Stimulated activated CD4-positive, alpha-beta T cell treated with anti-CD3 and anti-CD28 coated beads, Interleukin-2, amount 100 ng/mL, for 24 hours (primary cell): ENCODE data around the gene CD59.
"Not testable (repeated sequence)": the region's sequence is repeated elsewhere in the genome, so short reads cannot be mapped to it uniquely, and the experiment has no call there.

ENCODE experiments used
- DNase-seq, 2 donors: peaks; one replicate each; pipeline ENCODE4 v3.0.0-alpha.2; 2020

Gene CD59

GRCh38 chr11:33742249-33742851, 6.1 kb upstream of the CD59 start:
- DNase-seq = no peak

DNA sequence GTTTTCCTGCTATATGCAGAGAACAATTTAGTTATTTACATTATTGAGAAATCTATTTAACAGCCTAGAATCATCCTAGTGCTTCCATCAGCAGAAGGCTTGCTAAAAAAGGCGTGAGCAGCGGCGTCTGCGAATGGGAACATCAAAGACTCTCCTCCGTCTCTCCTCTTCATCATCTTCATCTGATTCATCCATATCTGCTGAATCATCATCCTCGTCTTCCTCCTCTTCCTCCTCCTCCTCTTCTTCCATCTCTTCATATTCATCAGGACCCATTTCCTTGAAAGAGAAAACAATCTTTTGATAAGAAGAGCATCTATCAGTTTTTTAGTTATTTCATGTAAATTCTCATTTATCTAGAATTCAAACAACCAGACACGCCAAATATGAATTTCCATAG, 5.6 kb upstream of the CD59 start:
- DNase-seq = no peak

- no peak for DNase-seq
Observed at GRCh38 chr11:33737362-33737821, 1.2 kb upstream of the CD59 start.

GRCh38 chr11:33735271-33736147, 714 bp downstream of the CD59 start:
- DNase-seq = peak; percentile 44 to 52

DNA sequence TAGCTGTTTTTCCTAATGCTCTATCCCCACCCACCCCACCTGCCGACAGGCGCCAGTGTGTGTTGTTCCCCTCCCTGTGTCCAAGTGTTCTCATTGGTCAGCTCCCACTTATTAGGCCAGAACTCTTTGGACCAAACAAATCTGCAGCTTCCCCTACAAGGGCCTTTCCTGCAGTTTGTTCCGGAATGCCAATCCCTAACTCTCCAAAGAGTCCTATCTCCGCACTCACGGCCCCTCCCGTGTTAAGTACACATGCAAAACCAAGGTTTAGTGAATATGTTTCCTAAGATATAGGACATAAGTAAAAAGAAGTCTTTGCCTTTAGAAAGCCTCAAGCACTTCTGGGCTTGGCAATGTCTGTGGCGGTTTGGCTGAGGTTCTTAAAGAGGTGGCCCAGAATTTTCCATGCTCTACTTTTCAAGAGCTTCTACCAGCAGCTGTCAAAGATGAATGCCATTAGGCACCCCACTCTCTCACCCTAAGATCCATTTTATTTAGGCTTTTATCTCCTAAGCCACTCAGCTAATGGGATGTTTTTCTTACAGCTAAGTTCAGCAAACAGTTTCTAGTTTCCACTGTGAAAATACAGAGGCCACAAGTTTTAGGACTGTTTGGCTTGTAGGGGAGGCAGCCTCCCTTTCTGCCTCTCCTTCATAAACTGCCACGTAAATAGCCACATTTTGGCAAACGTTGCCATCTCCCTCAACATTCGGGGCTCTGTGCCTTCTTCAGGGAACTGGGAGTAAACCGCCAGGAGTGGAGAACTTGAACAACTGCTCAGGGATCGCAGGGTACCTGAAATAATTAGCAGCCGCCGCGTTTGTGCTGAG, 1.6 kb downstream of the CD59 start:
- no peak for DNase-seq

- DNase-seq = no peak
Observed at GRCh38 chr11:33733980-33734379, 2.2 kb downstream of the CD59 start.

DNA sequence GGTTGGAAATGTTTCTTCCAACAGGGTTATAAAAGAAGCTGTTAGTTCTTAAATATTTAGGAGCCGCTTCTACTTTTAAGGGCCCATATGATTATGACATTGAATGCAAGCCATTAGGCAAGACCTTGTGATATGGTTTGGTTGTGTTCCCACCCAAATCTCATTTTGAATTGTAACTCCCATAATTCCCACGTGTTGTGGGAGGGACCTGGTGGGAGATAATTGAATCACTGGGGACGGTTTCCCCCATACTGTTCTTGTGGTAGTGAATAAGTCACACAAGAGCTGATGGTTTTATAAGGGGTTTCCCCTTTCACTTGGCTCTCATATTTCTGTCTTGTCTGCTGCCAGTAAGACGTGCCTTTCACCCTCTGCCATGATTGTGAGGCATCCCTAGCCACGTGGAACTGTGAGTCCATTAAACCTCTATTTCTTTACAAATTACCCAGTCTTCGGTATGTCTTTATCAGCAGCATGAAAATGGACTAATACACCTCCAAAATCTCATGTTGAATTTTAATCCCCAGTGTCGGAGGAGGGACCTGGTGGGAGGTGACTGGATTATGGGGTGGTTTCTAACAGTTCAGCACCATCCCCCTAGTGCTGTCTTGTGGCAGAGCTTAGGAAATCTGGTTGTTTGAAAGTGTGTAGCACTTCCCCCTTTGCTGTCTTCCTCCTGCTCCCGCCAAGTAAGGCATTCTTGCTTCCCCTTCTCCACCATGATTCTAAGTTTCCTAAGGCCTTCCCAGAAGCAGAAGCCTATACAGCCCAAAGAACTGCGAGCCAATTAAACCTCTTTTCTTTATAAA, 4.3 kb downstream of the CD59 start:
- peak; percentile 44 to 59 for DNase-seq

- no peak for DNase-seq
Observed at GRCh38 chr11:33730716-33731115, 5.5 kb downstream of the CD59 start.

- DNase-seq = not testable (repeated sequence)
Observed at GRCh38 chr11:33729072-33729664, 7.1 kb downstream of the CD59 start.

GRCh38 chr11:33727539-33727938, 8.7 kb downstream of the CD59 start:
- not testable (repeated sequence) for DNase-seq

DNA sequence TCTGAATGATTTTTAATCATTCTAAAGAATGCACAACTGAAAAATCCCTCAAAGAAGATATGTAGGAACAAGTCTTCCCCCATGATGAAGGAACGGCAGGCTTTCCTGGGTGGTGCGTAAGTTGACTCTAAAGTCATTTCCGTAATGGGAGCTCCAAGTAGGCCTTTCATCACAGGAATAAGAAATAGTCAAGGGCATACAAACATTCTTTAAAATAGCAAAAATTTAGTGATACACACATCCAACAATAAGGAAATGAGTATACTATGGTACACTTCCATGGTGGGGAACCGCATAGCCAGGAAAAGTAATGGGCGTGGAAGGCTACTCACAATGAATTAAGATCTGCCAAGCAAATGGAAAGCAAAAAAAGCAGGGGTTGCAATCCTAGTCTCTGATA, 10.7 kb downstream of the CD59 start:
- DNase-seq = no peak

DNA sequence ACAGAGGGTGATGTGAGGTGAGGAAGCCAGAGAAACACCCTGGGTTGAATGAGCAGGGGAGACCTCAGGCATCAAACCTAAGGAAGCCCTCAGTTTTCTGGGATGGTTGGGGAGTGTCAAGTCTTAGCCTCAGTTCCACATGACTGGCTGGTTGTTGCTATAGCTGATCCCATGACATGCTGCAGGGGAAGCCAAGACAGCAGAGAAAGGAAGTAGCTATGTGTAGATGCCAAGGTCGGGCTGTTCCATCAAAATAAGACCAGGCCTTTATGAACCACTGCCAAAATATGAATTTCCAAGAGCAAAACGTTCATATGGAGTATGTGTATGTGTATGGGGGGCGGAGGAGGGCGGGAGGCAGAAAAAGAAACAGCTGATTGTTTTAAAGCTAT, 11.6 kb downstream of the CD59 start:
- DNase-seq = no peak

DNA sequence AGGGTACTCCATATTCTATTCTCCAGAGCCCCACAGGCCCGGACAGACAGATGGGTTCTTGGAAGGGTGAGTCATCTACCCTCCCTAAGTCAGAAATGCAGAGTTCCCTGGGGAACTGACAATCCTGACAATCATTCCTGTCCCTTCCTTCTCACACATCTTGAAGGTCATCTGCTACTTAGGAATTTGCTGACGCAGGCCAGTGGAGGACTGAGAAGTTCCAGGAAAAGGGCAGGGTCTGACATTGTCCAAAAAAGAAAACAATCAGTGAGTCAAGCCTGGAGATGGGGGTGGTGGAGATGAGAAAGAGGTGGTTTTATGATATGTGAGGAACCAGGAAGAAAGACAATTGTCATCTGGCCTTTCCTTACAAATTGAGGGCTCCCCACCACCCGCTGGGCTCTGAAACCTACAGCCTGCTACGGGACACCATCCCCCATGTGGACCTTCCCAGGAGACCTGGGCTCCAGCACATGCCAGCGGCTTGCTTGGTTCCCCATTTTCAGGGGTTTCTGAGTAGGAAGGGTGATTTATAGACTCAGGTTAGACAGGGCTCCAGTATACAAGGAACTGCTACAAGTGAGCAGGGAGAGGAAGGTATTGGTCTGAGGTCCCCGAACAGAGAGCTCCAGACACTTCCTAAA, 12.9 kb downstream of the CD59 start:
- DNase-seq = no peak

DNA sequence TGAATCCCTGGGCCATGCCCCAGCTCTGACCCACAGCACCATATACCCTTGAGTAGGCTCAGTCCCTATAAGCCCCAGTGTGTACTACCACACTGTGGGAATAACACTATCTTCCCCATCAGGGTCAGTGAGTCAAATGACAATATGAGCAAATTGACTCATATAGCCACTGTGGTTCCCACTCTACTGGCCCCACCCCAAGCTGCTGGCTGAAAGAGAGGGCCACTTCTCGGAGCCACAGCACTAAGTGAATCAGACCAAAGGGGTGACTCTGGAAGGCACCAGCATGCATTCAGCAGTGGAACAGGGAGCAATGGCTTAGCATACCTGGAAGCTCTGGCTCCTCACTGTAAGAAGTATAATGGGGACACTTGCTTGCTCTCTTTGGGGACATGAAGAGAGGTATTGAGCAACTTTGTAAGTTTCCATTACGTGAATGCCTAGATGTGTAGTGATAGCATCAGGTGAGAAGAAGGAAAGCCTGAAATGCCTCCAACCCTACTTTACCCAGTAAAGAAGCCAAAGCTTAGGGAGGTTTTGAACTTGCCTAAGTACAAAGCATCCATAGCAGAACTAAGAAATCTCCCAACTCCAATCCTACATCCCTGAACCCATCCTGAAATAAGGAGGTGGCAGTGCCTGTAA, 13.5 kb downstream of the CD59 start:
- peak; percentile 56 to 58 for DNase-seq

DNA sequence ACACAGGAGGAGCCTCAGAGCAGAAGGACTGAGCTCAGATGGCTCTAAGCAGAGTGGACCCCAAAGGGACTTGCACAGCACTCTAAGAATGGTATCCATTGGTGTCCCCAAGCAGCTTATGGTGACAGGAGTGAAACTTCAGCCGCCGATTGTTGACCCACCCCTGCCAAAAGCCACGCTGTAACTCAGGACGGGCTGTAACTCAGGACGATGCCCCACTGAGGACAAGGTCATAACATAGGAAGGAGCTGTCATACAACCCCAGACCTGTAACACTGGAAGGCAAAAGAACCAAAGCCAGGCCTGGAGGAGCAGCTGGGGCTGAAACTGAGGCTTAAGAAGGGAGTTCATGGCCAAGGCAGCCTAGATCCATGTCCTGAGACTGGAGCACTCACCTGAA, 14.2 kb downstream of the CD59 start:
- DNase-seq = no peak

GRCh38 chr11:33721426-33721825, 14.8 kb downstream of the CD59 start:
- DNase-seq = no peak

GRCh38 chr11:33719587-33719986, 16.6 kb downstream of the CD59 start:
- DNase-seq = no peak

DNA sequence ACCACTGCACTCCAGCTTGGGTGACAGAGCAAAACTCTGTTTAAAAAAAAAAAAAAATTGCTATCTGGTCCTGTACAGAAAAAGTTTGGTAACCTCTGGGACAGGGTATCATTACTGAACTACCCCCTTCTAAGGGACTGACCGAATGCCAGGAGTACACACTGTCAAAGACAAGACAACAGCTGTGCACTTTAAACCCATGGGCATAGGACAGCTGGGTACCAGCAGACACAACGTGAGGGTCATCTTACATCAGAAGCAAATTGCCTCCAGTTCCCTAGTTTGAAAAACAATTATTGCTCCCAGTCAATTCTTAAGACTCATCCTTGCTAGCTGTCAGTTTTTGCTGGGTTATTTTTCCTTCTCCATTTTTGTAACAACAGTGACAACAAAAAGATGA, 17.8 kb downstream of the CD59 start:
- DNase-seq = no peak

- DNase-seq = no peak
Observed at GRCh38 chr11:33716243-33716642, 20.0 kb downstream of the CD59 start.

DNA sequence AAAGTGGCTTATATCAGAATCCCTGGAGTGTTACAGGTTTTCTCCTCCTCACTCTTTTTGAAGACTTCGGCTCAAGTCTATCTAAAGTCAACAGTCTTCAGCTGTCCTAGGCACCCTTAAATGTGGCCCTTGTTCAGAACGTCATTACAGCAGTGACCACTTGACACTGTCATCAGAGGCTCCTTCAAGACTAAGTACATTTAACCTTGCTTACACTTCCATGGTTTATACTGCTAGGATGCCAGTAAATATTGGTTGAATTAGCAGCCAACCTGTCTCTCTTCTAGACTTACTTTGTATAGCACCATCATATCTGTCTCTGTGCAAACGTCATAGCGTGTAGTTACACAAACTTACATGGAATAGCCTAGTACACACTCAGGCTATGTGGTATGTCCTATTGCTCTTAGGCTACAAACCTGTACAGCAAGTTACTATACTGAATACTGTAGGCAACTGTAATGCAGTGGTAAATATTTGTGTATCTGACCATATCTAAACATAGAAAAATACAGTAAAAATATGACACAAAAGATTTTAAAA, 22.3 kb downstream of the CD59 start:
- DNase-seq = no peak
